Measurements from ENCODE around the gene ARHGAP10.

DNA sequence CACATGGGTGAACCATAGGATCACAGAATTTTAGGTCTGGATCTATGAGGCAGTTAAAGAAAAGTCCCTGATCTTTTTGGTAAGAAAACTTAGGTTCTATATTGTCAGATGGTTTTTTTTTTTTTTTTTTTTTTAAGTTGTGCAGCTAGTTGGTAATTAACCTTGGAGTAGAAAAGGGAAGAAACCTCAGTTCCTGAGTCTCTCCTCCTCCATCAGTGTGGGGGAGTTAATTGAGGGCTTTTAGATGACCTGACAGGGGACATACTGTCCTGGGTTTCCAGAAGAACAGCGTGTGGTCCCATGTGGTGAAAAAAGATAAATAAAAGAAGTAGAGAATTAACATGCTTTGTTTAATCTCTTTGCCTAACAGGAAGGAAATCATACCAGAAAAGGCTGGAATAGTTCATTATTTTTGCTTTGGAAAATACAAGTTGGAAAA lies 123.7 kb downstream of the ARHGAP10 start:
- TF ChIP-seq POLR2A (IDR thresholded peaks at IDR 0.05) = no peak
- TF ChIP-seq, protein P1, sequence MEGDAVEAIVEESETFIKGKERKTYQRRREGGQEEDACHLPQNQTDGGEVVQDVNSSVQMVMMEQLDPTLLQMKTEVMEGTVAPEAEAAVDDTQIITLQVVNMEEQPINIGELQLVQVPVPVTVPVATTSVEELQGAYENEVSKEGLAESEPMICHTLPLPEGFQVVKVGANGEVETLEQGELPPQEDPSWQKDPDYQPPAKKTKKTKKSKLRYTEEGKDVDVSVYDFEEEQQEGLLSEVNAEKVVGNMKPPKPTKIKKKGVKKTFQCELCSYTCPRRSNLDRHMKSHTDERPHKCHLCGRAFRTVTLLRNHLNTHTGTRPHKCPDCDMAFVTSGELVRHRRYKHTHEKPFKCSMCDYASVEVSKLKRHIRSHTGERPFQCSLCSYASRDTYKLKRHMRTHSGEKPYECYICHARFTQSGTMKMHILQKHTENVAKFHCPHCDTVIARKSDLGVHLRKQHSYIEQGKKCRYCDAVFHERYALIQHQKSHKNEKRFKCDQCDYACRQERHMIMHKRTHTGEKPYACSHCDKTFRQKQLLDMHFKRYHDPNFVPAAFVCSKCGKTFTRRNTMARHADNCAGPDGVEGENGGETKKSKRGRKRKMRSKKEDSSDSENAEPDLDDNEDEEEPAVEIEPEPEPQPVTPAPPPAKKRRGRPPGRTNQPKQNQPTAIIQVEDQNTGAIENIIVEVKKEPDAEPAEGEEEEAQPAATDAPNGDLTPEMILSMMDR (IDR thresholded peaks at IDR 0.05) = no peak
- peak; percentile 92 for TF ChIP-seq EP300 (IDR thresholded peaks at IDR 0.05)
- peak; percentile 93 for TF ChIP-seq POLR2AphosphoS5 (IDR thresholded peaks at IDR 0.05)

Data from gastroesophageal sphincter (tissue), 3 donors.